ENCODE results near the gene SOX6.

The SOX6 gene

GRCh38 chr11:16136792-16137390 lies 219.5 kb downstream of the SOX6 start:
- no peak for DNase-seq

GRCh38 chr11:16133867-16134266 lies 222.5 kb downstream of the SOX6 start:
- DNase-seq, result no peak

- no peak for DNase-seq
These were observed 228.6 kb downstream of the SOX6 start for GRCh38 chr11:16127732-16128131.

- no peak for DNase-seq
These were observed 230.0 kb downstream of the SOX6 start for GRCh38 chr11:16126362-16126761.

- DNase-seq, result no peak
These were observed 230.6 kb downstream of the SOX6 start for GRCh38 chr11:16125796-16126195.

- no peak for DNase-seq
These were observed 232.0 kb downstream of the SOX6 start for GRCh38 chr11:16124390-16124789.

- no peak for DNase-seq
These were observed 234.5 kb downstream of the SOX6 start for GRCh38 chr11:16121853-16122252.

GRCh38 chr11:16120008-16120407 lies 236.3 kb downstream of the SOX6 start:
- no peak for DNase-seq

GRCh38 chr11:16117989-16118756 lies 238.2 kb downstream of the SOX6 start:
- no peak for DNase-seq

GRCh38 chr11:16114978-16115871 lies 241.1 kb downstream of the SOX6 start:
- no peak for DNase-seq

- no peak for DNase-seq
These were observed 241.9 kb downstream of the SOX6 start for GRCh38 chr11:16114431-16114830.

GRCh38 chr11:16111690-16112089 lies 244.7 kb downstream of the SOX6 start:
- DNase-seq, result no peak

GRCh38 chr11:16110886-16111285 lies 245.5 kb downstream of the SOX6 start:
- DNase-seq, result no peak

- no peak for DNase-seq
These were observed 256.9 kb downstream of the SOX6 start for GRCh38 chr11:16099343-16099900.

- DNase-seq, result no peak
These were observed 257.7 kb downstream of the SOX6 start for GRCh38 chr11:16098526-16099205.

- no peak for DNase-seq
These were observed 258.8 kb downstream of the SOX6 start for GRCh38 chr11:16097543-16097942.

GRCh38 chr11:16096336-16096735 lies 260.0 kb downstream of the SOX6 start:
- DNase-seq, result no peak

GRCh38 chr11:16095756-16096155 lies 260.6 kb downstream of the SOX6 start:
- DNase-seq, result no peak

- DNase-seq, result no peak
These were observed 262.3 kb downstream of the SOX6 start for GRCh38 chr11:16093889-16094653.

GRCh38 chr11:16091862-16092261 lies 264.5 kb downstream of the SOX6 start:
- no peak for DNase-seq

- DNase-seq, result no peak
These were observed 266.9 kb downstream of the SOX6 start for GRCh38 chr11:16089481-16089880.

GRCh38 chr11:16088774-16089173 lies 267.6 kb downstream of the SOX6 start:
- no peak for DNase-seq
